ENCODE data around the gene TRIM52. TPM values are rescaled to one million over a fixed set of nuclear protein-coding genes. Genes with fewer than 3 reads are reported as not detected.
"Not testable (repeated sequence)": the region's sequence is repeated elsewhere in the genome, so short reads cannot be mapped to it uniquely, and the experiment has no call there.

TRIM52 gene
- total RNA-seq (2014; rRNA removed; shearing (Covaris generic)) = 5.3 and 7.9 TPM in 2 replicates

GRCh38 chr5:181260720-181261319 is at the start of gene TRIM52:
Gene TRIM52 (minus strand): TSS chr5:181261143. CDS start chr5:181260813, 330 bp downstream.
- Histone ChIP-seq H3K27ac (peak within 1 kb of the TSS; percentile 85), H3K9me3 (replicated peaks) (no peaks in the 10 kb centered on the region), H3K4me1 (peaks cover 9% of the 10 kb centered on the region), H3K36me3 (peaks cover 7% of the 10 kb centered on the region; the same call in 1 of the 2 replicates), H3K27me3 (no peaks in the 10 kb centered on the region), H3K4me3 (peak within 1 kb of the TSS; percentile 80)
- peak; percentile 97 for DNase-seq

GRCh38 chr5:181287331-181287730 is 26.4 kb upstream of the TRIM52 start:
- not testable (repeated sequence) for H3K27ac ChIP-seq; H3K4me1 ChIP-seq; H3K9me3 ChIP-seq (replicated peaks); H3K27me3 ChIP-seq; H3K4me3 ChIP-seq; H3K36me3 ChIP-seq; DNase-seq

GRCh38 chr5:181285962-181286705 is 25.2 kb upstream of the TRIM52 start:
- not testable (repeated sequence) for H3K27ac ChIP-seq; H3K4me3 ChIP-seq; H3K4me1 ChIP-seq; H3K9me3 ChIP-seq (replicated peaks); DNase-seq; H3K27me3 ChIP-seq; H3K36me3 ChIP-seq

DNA sequence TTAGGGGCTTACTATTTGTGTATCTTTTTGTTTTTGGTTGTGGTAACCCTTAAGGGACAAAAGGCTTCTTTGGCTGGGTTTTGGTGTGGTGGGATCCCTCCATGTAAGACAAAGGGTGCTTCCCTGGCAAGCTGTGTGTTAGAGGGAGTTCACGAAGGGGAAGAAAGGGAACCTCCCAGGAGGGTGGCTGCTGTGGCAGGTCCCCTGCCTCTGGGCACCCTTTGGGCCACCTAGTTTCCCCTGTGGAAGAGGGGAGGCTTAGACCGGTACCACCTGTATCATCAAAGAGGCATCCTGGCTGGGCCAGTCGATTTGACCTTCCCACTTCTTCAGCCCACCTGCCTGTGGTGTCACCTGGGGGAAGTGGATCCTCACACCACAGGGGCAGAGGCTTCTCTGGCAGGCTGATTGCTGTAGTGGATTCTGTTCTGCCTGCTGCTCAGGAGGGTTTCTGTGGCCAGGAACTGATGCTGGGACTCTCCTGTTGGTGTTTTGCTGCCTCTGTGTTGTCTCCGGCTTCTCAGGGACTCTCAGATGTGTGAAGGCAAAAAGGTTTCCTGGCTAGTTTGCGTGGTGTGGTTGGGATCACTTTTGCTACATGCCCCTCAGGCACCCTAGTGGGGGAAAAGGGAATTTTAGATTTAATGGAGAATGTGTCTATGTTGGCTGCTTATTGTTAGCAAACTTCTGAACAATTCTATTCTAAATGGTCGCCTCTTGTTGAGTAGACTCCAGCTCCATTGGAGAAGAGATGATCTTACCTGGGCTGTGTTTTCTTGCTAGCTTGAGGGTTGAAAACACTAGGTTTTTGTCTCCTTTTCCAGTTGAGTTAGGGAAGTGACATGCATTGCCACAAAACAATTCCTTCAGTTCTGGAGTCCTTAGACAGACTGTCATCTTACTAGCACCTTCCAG is 23.2 kb upstream of the TRIM52 start:
- H3K4me3 ChIP-seq; H3K27me3 ChIP-seq; H3K4me1 ChIP-seq; H3K27ac ChIP-seq; H3K36me3 ChIP-seq; H3K9me3 ChIP-seq (replicated peaks); DNase-seq: not testable (repeated sequence)

- no peak for DNase-seq
- H3K36me3 ChIP-seq = peaks cover 9% of the 10 kb centered on the region; the same call in 1 of the 2 replicates
- no peak overlapping the region for H3K27ac ChIP-seq
- H3K4me3 ChIP-seq = no peak overlapping the region
- H3K9me3 ChIP-seq (replicated peaks) = no peaks in the 10 kb centered on the region
- H3K27me3 ChIP-seq = no peaks in the 10 kb centered on the region
- no peaks in the 10 kb centered on the region for H3K4me1 ChIP-seq
Measured at GRCh38 chr5:181283347-181283746, 22.4 kb upstream of the TRIM52 start.

GRCh38 chr5:181282874-181283273 is 21.9 kb upstream of the TRIM52 start:
- Histone ChIP-seq H3K4me1 (no peaks in the 10 kb centered on the region), H3K27me3 (no peaks in the 10 kb centered on the region), H3K36me3 (peaks cover 9% of the 10 kb centered on the region; the same call in 1 of the 2 replicates), H3K9me3 (replicated peaks) (no peaks in the 10 kb centered on the region), H3K4me3 (no peak overlapping the region), H3K27ac (no peak overlapping the region)
- DNase-seq = no peak

- H3K9me3 ChIP-seq (replicated peaks); H3K4me1 ChIP-seq; H3K27ac ChIP-seq; DNase-seq; H3K36me3 ChIP-seq; H3K27me3 ChIP-seq: not testable (repeated sequence)
- H3K4me3 ChIP-seq = peak overlapping the region; percentile 93
Measured at GRCh38 chr5:181282415-181282814, 21.5 kb upstream of the TRIM52 start.

DNA sequence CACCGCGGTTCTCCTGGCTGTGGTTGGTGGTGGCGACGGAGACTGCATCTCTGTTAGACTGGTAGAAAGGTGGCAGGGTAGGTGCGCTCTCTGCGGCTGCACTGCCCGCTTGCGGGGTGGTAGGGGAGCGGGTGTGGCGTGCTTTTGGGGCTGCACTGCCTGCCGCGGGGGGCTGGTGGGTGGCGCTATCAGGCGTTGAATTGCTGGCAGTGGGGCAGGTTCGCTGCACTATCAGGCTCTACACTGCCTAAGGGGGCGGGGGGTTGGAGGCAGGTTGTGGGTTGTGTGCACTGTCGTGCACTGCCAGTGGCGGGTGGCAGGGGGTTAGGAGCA is 21.0 kb upstream of the TRIM52 start:
- DNase-seq = no peak
- Histone ChIP-seq H3K36me3 (no peaks in the 10 kb centered on the region), H3K4me1 (no peaks in the 10 kb centered on the region), H3K9me3 (replicated peaks) (no peaks in the 10 kb centered on the region), H3K27me3 (no peaks in the 10 kb centered on the region), H3K4me3 (peak overlapping the region; percentile 93), H3K27ac (no peak overlapping the region)

GRCh38 chr5:181281077-181281983 is 20.4 kb upstream of the TRIM52 start:
- Histone ChIP-seq H3K4me1 (no peaks in the 10 kb centered on the region), H3K27me3 (no peaks in the 10 kb centered on the region), H3K36me3 (no peaks in the 10 kb centered on the region), H3K4me3 (peak overlapping the region; percentile 93), H3K9me3 (replicated peaks) (no peaks in the 10 kb centered on the region), H3K27ac (peak overlapping the region; percentile 89)
- DNase-seq = peak; percentile 77 to 88

DNA sequence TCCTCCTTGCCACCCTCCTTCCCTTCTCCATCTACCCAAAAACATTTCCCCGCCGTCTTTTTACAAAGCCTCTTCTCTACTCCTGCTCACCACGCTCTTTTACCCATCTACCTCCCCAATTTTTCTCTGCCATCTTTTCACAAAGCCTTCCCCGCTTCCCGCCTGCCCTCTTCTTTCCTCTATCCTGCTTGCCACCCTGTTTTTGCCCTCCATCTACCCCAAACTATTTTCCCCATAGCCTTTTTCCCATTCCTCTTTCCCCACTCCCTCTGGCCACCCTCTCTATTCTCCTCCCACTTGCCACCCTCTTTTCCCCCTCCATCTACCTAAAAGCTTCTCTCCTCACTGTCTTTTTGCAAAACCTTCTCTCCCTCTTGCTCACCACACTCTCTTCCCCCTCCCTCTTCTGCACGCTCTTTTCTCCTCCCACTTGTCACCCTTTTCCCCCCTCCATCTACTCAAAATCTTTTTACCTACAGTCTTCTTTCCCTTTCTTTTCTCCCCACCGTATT is 19.4 kb upstream of the TRIM52 start:
- no peak overlapping the region for H3K27ac ChIP-seq
- peak in 1 of 2 experiments; percentile 12 for DNase-seq
- no peaks in the 10 kb centered on the region for H3K27me3 ChIP-seq
- H3K36me3 ChIP-seq = no peaks in the 10 kb centered on the region
- H3K4me3 ChIP-seq = peak overlapping the region; percentile 93
- no peaks in the 10 kb centered on the region for H3K4me1 ChIP-seq
- no peaks in the 10 kb centered on the region for H3K9me3 ChIP-seq (replicated peaks)

- not testable (repeated sequence) for H3K27me3 ChIP-seq; H3K27ac ChIP-seq; H3K4me1 ChIP-seq; DNase-seq; H3K36me3 ChIP-seq; H3K9me3 ChIP-seq (replicated peaks); H3K4me3 ChIP-seq
Measured at GRCh38 chr5:181273433-181273744, 12.4 kb upstream of the TRIM52 start.

- no peak for DNase-seq
- no peak overlapping the region for H3K27ac ChIP-seq
- no peaks in the 10 kb centered on the region for H3K4me1 ChIP-seq
- no peaks in the 10 kb centered on the region for H3K9me3 ChIP-seq (replicated peaks)
- no peaks in the 10 kb centered on the region for H3K27me3 ChIP-seq
- no peak overlapping the region for H3K4me3 ChIP-seq
- H3K36me3 ChIP-seq = no peaks in the 10 kb centered on the region
Measured at GRCh38 chr5:181271081-181271480, 10.1 kb upstream of the TRIM52 start.

DNA sequence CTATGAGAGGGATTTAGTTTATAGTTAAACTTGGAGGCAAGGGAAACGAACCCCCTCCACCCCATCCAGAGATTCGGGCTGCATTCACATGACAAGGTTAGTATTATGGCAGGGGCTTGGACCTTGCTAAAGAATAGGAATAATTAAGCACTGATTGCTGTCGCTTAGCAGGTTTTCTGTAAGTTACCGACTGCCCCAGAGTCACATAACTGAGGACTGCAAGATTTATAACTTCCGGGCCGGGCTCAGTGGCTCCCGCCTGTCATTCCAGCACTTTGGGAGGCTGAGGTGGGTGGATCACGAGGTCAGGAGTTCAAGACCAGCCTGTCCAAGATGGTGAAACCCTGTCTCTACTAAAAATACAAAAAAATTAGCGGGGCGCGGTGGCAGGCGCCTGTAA is 7.0 kb upstream of the TRIM52 start:
- not testable (repeated sequence) for DNase-seq; H3K27me3 ChIP-seq; H3K9me3 ChIP-seq (replicated peaks); H3K27ac ChIP-seq; H3K4me1 ChIP-seq; H3K4me3 ChIP-seq; H3K36me3 ChIP-seq

DNA sequence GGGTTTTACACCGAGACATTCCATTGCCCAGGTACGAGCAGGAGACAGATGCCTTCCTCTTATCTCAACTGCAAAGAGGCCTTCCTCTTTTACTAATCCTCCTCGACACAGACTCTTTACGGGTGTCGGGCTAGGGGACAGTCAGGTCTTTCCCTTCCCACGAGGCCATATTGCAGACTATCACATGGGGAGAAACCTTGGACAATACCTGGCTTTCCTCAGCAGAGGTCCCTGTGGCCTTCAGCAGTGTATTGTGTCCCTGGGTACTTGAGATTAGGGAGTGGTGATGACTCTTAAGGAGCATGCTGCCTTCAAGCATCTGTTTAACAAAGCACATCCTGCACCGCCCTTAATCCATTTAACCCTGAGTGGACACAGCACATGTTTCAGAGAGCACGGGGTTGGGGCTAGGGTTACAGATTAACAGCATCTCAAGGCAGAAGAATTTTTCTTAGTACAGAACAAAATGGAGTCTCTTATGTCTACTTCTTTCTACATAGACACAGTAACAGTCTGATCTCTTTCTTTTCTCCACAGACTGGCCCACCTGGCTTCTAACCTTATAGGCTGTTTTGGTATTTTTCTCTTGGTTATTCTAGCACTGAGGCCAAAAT is 6.5 kb upstream of the TRIM52 start:
- not testable (repeated sequence) for H3K27ac ChIP-seq; H3K4me3 ChIP-seq; H3K36me3 ChIP-seq; DNase-seq; H3K9me3 ChIP-seq (replicated peaks); H3K27me3 ChIP-seq; H3K4me1 ChIP-seq
